ENCODE data around the gene DNAH14.

- TF ChIP-seq CTCF (IDR thresholded peaks at IDR 0.05) (no peak), POLR2A (IDR thresholded peaks at IDR 0.05) (no peak)
Observed at GRCh38 chr1:225389843-225390242, 460.4 kb downstream of the DNAH14 start.

Measured in uterus (tissue), 2 donors.